NCI-H1694 (cell line): ENCODE results near the gene GTF3C1.
"Not testable (repeated sequence)": the region's sequence is repeated elsewhere in the genome, so short reads cannot be mapped to it uniquely, and the experiment has no call there.

Experiments
- DNase-seq: peaks from one replicate; lab custom pipeline; 2025; lab: John Stamatoyannopoulos, UW

The GTF3C1 gene

DNA sequence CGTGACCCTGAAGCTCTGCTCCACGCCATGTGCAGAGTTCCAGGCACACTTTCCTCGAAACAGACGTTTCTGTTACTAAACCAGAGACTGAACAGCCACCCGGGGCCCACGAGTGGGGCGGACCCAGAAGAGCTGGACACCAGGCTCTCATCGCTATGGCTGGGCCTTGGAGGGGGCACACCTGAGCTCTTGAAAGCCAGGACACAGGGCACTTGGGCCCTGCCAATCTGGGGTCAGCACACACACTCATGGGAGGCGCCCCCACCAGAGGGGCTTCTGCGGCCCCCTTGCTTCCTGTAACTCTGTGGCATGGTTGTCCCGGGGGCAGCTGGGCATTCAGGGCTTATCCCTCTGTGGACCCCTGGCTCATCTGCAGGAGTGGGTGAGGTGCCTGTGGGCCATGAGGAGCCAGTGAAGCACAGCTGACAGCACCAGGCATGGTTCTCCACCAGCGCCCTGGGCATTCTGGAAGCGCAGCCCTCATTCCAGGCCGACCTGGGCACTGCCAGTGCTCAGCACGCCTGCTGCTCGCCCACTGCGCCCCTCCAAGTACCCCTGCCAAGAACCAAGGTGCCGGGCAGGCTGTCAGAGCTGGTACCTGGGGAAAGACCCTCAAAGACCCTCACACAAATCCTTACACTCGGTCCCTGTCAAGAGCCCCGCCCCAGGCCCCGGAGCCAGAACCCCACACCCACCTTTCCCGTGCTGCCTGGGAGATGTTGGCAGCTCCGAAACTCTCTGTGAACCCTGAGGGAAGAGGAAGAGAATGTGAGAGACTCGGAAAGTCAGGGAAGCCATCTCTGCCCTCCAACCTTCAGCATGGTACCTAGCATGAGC, 86.6 kb downstream of the GTF3C1 start:
- DNase-seq: no peak

DNA sequence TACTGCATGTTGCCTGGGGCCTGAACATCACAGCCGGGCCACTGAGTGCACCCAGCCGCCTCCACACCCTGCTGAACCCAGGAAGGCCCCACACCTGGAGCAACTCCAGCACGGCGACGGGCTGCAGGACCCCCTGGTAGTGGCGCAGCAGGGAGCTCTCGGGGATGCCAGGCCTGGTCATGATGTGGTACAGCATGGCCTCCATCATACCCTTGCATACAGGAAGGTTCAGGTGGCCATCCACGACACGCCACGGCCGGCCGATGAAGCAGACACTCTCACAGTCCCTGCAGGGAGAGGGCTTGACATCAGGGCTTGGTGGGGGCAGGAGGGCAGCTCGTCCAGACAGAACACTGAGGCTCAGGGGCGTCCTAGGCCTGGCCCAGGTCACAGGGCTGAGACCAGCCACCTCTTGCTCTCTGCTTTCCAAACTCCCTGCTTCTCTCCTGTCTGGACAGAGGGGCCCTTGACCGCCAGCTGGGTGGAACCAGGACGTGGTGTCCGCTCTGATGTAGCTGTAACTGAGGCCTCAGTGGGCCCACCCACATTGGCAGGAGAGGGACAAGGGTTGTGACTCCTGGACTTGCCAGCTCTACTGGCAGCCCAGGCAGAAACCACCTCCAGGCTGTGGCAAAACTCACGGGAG, 87.4 kb downstream of the GTF3C1 start:
- DNase-seq: no peak

- DNase-seq: no peak
Observed at GRCh38 chr16:27461483-27462171, 88.1 kb downstream of the GTF3C1 start.

DNA sequence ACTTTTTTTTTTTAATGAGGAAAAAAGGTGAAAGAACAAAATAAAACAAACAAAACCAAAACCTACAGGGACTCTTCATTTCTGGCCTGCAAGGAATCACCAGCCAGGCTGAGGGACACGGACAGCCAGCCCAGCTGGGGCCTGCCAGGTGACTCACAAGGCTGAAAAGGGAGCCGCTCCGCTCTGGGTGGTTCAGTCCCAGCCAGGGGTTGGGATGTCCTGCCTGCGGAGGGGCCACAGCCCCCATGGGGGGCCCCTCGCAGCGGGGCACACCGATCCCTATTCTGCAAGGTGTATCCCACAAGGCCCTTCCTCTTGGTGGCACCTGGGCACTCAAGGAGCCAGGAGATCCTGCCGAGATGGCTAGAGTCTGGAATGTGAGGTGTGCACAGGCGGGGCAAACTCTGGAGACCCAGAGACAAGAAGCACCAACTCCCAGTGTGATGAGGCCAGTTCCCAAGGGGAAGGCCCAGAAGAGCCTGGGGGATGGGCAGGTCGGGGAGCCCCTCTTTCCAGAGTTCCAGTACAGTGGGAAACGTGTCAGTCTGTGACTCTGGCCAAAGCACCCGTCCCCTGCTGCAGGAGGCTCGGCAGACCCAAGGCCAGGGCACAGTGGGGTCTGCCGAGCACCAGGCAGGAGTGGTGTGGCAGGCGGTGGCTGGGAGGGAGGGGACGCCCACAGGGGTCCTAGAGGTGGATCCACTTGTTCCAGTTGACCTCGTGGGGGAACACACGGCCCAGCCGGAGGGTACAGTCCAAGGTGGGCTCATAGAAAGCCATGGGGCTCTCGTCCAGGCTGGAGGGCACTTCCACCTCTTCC, 88.8 kb downstream of the GTF3C1 start:
- DNase-seq: no peak

- DNase-seq: no peak
Observed at GRCh38 chr16:27460213-27460612, 89.5 kb downstream of the GTF3C1 start.

GRCh38 chr16:27458987-27459688, 90.6 kb downstream of the GTF3C1 start:
- DNase-seq: no peak

- no peak for DNase-seq
Observed at GRCh38 chr16:27458258-27458657, 91.5 kb downstream of the GTF3C1 start.

DNA sequence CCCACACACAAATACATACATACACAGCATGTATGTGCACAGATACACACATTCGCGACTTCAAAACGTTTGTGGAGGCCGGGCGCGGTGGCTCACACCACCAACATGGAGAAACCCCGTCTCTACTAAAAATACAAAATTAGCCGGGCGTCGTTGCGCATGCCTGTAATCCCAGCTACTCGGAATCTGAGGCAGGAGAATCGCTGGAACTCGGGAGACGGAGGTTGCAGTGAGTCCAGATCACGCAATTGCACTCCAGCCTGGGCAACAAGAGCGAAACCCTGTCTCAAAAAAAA, 92.2 kb downstream of the GTF3C1 start:
- DNase-seq: not testable (repeated sequence)

DNA sequence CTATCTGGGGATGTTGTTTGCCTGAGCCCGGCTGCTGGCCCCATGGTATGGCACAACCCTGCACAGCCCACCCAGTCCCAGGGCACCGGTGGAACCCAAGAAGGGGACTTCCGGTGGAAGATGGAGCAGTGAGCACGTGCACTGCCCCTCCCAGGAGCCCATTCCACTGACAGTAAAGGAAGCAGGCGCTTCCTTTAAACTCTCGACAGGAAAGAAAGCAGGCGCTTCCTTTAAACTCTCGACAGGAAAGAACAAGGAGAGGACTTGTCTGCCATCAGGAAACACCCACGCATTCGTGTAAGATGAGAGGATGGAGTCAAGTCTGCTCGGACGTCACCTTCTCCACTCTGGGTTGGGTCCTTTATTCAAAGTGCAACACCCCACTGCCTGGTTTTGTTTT, 94.0 kb downstream of the GTF3C1 start:
- no peak for DNase-seq

DNA sequence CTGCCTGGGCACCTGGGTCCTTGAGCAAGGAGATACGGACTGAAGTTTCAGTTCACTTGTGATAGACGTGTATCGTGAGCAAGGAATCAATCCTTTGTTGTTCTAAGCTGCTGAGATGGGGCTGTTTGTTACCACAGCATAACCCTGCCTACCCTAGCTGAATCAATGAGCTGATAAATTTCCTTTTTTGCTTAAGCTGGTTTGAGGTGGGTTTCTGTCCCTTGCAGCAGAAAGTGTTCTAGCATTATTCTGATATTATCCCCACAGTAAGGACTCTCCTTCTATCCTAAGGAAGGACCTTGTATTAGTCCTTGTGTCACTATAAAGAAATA, 96.3 kb downstream of the GTF3C1 start:
- no peak for DNase-seq

GRCh38 chr16:27452569-27453493, 96.9 kb downstream of the GTF3C1 start:
- no peak for DNase-seq

- DNase-seq: no peak
Observed at GRCh38 chr16:27450196-27450549, 99.5 kb downstream of the GTF3C1 start.

DNA sequence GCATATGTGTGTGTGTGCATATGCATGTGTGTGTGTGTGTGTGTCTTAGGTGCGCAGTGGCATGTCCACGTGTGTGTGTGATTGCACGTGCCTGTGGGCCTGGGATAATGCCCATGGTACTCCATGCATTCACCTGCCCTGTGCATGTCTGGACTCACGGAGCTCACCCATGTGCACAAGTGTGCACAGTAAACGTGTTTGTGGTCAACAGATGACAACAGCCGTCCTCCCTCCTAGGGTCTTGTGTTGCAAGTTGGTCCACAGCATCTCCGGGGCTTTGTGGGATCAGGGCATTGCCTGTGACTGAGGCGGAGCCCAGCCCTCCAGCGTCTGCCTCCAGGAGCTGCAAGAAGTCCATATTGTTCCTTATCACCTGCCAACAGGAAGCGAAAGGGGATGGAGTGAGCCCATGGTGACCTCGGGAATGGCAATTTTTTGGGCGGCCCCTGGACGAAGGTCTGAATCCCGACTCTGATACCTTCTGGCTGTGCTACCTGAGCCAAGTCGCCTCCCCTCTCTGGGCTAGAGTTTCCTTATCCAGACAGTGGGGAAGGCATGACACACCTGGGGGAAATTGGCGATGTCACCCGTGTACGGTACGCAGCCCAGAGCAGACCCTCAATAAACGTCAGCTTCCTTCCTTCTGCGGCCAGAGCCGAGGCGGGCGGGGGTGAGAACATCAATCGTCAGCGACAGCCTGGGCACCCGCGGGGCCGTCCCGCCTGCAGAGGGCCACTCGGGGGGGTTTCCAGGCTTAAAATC, 100.1 kb downstream of the GTF3C1 start:
- DNase-seq: no peak

GRCh38 chr16:27448532-27449433, 100.9 kb downstream of the GTF3C1 start:
- no peak for DNase-seq

DNA sequence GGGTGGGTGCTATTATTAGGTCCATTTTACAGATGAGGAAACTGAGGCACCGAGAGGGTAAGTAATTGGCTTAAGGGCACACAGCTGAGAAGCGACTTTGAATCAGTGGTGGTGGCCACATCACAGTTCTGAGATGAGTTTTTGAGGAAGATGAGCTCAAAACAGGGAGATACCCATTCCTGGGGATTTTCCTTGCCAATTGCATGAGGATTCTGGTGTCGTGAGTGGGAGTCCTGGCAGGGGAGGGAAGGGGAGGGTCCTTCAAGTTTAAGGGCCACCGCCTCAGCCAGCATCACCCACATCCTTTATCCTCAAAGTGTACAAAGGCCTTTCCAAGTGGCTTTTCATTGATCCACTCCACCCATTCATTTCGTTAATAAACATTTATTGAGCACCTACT, 102.4 kb downstream of the GTF3C1 start:
- DNase-seq: no peak

DNA sequence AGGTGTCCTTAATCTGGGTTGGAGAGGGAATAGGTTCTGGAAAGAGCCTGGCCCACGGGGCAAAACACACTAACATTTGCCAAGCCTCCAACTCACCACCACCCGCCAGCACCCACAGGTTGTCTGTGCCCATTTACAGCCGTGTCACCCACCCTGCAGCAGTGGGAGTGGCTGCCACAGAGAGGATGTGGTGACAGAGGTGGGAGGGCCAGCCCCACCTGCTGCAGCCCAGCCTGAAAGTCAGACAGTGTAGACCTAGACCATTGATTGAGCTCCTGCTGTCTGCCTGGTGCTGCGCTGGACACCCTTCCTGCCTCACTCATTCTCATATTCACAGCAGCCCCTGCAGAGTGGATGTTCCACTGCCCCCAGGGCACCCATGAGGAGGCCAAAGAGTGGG, 103.0 kb downstream of the GTF3C1 start:
- no peak for DNase-seq

DNA sequence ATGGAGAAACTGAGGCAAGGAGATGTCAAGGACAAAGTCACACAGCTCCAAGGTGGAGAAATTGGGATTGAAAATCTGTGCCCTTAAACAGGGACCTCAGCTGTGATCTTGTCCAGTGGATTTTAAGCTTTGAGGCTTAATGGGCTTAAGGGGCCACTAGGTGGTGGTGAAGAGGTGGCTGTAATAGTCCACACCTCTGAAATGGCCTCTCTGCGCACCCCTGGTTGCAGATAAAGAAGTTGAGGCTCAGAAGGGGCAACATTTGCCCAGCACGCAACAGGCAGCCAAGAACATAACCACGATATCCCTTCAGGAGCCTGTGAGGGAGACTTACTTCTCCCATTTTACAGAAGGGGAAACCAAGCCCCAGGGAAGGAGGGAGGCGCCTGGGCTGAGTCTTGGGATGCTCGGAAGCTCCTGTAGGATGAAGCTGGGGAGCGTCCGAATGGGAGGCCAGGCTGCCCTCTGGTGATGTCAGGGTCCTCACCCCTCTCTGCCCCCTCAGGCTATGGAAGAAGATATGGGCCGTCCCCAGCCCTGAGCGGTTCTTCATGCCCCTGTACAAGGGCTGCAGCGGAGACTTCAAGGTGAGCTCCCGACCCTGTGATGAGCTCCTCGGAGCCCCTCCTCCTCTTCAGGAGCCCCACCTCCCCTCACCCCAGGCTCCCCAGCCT, 104.1 kb downstream of the GTF3C1 start:
- DNase-seq: no peak

GRCh38 chr16:27444470-27444869, 105.2 kb downstream of the GTF3C1 start:
- no peak for DNase-seq

DNA sequence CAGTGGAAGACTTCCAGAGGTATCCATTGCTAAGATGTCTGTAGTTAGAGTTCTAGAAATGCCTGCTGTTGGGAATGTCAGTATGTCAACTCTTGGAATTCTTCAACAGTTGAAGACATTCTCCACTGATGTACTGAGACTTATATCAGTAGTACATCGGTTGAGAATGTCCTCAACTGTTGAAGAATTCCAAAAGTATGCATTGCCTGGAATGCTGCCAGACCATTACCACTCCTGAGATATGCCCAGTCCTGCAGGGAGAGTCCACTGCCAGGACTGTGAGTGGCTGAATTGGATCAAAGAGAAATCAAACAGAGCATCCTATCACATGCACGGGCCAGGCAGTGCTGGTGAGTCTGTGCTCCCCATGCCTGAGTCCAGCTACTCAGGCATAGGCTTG, 105.7 kb downstream of the GTF3C1 start:
- DNase-seq: no peak
